Neural cell (in vitro differentiated cells): ENCODE measurements around the gene EDNRA. TPM values are rescaled to one million over a fixed set of nuclear protein-coding genes. Genes with fewer than 3 reads are reported as not detected.

Experiments
- H2AFZ ChIP-seq: fragments of 200-600, 300-800 bp; sonication (generic), shearing (Covaris generic); 2 replicates; pipeline ENCODE4 v1.6.0; 2014; ENCODE audit warnings: low read depth, mild to moderate bottlenecking, antibody characterized with exemption, low read length, moderate library complexity
- H3F3A ChIP-seq: fragments of 200-600 bp; shearing (Covaris generic); 2 replicates; pipeline ENCODE4 v1.6.1; 2016; ENCODE audit warnings: mild to moderate bottlenecking, moderate library complexity, mixed read lengths, antibody characterized with exemption, low read length; ENCODE audit not compliant: insufficient read depth, poor library complexity, severe bottlenecking
- H3K27ac ChIP-seq: fragments of 200-600, 300-800 bp; sonication (generic), shearing (Covaris generic); 2 replicates; pipeline ENCODE4 v1.5.1; 2014; ENCODE audit warnings: mild to moderate bottlenecking, low read length, moderate library complexity
- H3K27me3 ChIP-seq: fragments of 300-800, 200-600 bp; sonication (generic), shearing (Covaris generic); 2 replicates; pipeline ENCODE4 v1.6.0; 2014; ENCODE audit warnings: mild to moderate bottlenecking, low read depth, low read length, moderate library complexity; ENCODE audit not compliant: insufficient read depth
- H3K36me3 ChIP-seq: fragments of 300-800, 200-600 bp; sonication (generic), shearing (Covaris generic); 2 replicates; pipeline ENCODE4 v1.5.1; 2014; ENCODE audit warnings: mild to moderate bottlenecking, antibody characterized with exemption, low read length, moderate library complexity; ENCODE audit not compliant: insufficient read depth
- H3K4me2 ChIP-seq: fragments of 300-800, 200-600 bp; sonication (generic), shearing (Covaris generic); 2 replicates; pipeline ENCODE4 v1.6.0; 2014; ENCODE audit warnings: mild to moderate bottlenecking, low read length
- H3K4me3 ChIP-seq: fragments of 300-800, 200-600 bp; sonication (generic), shearing (Covaris generic); 2 replicates; pipeline ENCODE4 v1.5.1; 2014; ENCODE audit warnings: mild to moderate bottlenecking, low read length, moderate library complexity
- H3K79me2 ChIP-seq: fragments of 200-600 bp; shearing (Covaris generic); replicated peaks from 2 replicates; pipeline ENCODE4 v1.6.0; 2014; ENCODE audit warnings: mild to moderate bottlenecking, low read length, moderate library complexity; ENCODE audit not compliant: insufficient read depth
- H3K9ac ChIP-seq: fragments of 300-800, 200-600 bp; sonication (generic), shearing (Covaris generic); 2 replicates; pipeline ENCODE4 v1.6.1; 2016; ENCODE audit warnings: mild to moderate bottlenecking, low read length, mixed read lengths
- H3K9me2 ChIP-seq: fragments of 200-600 bp; shearing (Covaris generic); 2 replicates; pipeline ENCODE4 v1.6.1; 2016; ENCODE audit warnings: mild to moderate bottlenecking, low read length, mixed read lengths; ENCODE audit not compliant: insufficient read depth
- H3K9me3 ChIP-seq: fragments of 200-600, 300-800 bp; sonication (generic), shearing (Covaris generic); 2 replicates; pipeline ENCODE4 v1.6.1; 2016; ENCODE audit warnings: mild to moderate bottlenecking, mixed run types, low read length, moderate library complexity, mixed read lengths
- H4K20me1 ChIP-seq: fragments of 200-600 bp; shearing (Covaris generic); 2 replicates; pipeline ENCODE4 v1.6.1; 2016; ENCODE audit warnings: mild to moderate bottlenecking, mixed run types; ENCODE audit not compliant: insufficient read depth
- EP300 ChIP-seq: fragments of 450-650 bp; conservative IDR thresholded peaks from 2 replicates; pipeline ENCODE4 v1.6.1; 2014; ENCODE audit warnings: antibody characterized with exemption, mild to moderate bottlenecking, moderate library complexity; ENCODE audit not compliant: poor library complexity, severe bottlenecking
- EZH2 ChIP-seq: fragments of 200-600, 300-800 bp; shearing (Covaris generic), sonication (generic); IDR thresholded peaks from 2 replicates; pipeline ENCODE4 v1.6.1; 2014; ENCODE audit warnings: antibody characterized with exemption, low read length, borderline replicate concordance, mild to moderate bottlenecking; ENCODE audit not compliant: insufficient read depth, poor library complexity, severe bottlenecking
- MXI1 ChIP-seq: fragments of 450-650 bp; conservative IDR thresholded peaks from 2 replicates; pipeline ENCODE4 v1.6.1; 2014; ENCODE audit warnings: antibody characterized with exemption, mild to moderate bottlenecking; ENCODE audit not compliant: poor library complexity, severe bottlenecking
- POLR2AphosphoS5 ChIP-seq: IDR thresholded peaks from 2 replicates; pipeline ENCODE4 v1.6.1; 2012
- RAD21 ChIP-seq: fragments of 450-650 bp; conservative IDR thresholded peaks from 2 replicates; pipeline ENCODE4 v1.6.1; 2014; ENCODE audit warnings: antibody characterized with exemption, mild to moderate bottlenecking, moderate library complexity
- SMC3 ChIP-seq: fragments of 450-650 bp; conservative IDR thresholded peaks from 2 replicates; pipeline ENCODE4 v1.6.1; 2014; ENCODE audit warnings: antibody characterized with exemption, mild to moderate bottlenecking, moderate library complexity; ENCODE audit not compliant: poor library complexity
- TAF1 ChIP-seq: IDR thresholded peaks from 2 replicates; pipeline ENCODE4 v1.6.1; 2012; ENCODE audit warnings: low read depth
- polyA plus RNA-seq: library from polyadenylated mRNA; depleted of rRNA; stranded (reverse); fragments of >200 nt; gene quantifications from 2 replicates; pipeline ENCODE4 v1.2.3, GENCODE V29; 2014
- TF ChIP-seq, protein P1 (sequence below): fragments of 450-650 bp; IDR thresholded peaks from 2 replicates; pipeline ENCODE4 v1.5.1; 2014; ENCODE audit warnings: antibody characterized with exemption, mild to moderate bottlenecking, moderate library complexity; ENCODE audit not compliant: poor library complexity, severe bottlenecking
- TF ChIP-seq, protein P2 (sequence below): IDR thresholded peaks from 2 replicates; pipeline ENCODE4 v1.6.1; 2012; ENCODE audit warnings: borderline replicate concordance

EDNRA gene
- polyA plus RNA-seq, 1 donor from 2014 or later = 0.19 TPM

GRCh38 chr4:147550626-147551246 lies 69.8 kb downstream of the EDNRA start:
- no peaks in the 10 kb centered on the region for H3F3A ChIP-seq
- H3K4me3 ChIP-seq = no peak overlapping the region
- no peak overlapping the region for H3K4me2 ChIP-seq
- H2AFZ ChIP-seq = no peak overlapping the region
- H3K9me3 ChIP-seq = no peaks in the 10 kb centered on the region
- no peaks in the 10 kb centered on the region for H3K79me2 ChIP-seq
- no peak overlapping the region for H3K9ac ChIP-seq
- H3K36me3 ChIP-seq = no peaks in the 10 kb centered on the region
- H4K20me1 ChIP-seq = no peaks in the 10 kb centered on the region
- no peaks in the 10 kb centered on the region for H3K9me2 ChIP-seq
- TF ChIP-seq TAF1 = no peak
- TF ChIP-seq SMC3 = no peak
- TF ChIP-seq, protein P1, sequence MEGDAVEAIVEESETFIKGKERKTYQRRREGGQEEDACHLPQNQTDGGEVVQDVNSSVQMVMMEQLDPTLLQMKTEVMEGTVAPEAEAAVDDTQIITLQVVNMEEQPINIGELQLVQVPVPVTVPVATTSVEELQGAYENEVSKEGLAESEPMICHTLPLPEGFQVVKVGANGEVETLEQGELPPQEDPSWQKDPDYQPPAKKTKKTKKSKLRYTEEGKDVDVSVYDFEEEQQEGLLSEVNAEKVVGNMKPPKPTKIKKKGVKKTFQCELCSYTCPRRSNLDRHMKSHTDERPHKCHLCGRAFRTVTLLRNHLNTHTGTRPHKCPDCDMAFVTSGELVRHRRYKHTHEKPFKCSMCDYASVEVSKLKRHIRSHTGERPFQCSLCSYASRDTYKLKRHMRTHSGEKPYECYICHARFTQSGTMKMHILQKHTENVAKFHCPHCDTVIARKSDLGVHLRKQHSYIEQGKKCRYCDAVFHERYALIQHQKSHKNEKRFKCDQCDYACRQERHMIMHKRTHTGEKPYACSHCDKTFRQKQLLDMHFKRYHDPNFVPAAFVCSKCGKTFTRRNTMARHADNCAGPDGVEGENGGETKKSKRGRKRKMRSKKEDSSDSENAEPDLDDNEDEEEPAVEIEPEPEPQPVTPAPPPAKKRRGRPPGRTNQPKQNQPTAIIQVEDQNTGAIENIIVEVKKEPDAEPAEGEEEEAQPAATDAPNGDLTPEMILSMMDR = no peak
- TF ChIP-seq MXI1 = no peak
- TF ChIP-seq, protein P2, sequence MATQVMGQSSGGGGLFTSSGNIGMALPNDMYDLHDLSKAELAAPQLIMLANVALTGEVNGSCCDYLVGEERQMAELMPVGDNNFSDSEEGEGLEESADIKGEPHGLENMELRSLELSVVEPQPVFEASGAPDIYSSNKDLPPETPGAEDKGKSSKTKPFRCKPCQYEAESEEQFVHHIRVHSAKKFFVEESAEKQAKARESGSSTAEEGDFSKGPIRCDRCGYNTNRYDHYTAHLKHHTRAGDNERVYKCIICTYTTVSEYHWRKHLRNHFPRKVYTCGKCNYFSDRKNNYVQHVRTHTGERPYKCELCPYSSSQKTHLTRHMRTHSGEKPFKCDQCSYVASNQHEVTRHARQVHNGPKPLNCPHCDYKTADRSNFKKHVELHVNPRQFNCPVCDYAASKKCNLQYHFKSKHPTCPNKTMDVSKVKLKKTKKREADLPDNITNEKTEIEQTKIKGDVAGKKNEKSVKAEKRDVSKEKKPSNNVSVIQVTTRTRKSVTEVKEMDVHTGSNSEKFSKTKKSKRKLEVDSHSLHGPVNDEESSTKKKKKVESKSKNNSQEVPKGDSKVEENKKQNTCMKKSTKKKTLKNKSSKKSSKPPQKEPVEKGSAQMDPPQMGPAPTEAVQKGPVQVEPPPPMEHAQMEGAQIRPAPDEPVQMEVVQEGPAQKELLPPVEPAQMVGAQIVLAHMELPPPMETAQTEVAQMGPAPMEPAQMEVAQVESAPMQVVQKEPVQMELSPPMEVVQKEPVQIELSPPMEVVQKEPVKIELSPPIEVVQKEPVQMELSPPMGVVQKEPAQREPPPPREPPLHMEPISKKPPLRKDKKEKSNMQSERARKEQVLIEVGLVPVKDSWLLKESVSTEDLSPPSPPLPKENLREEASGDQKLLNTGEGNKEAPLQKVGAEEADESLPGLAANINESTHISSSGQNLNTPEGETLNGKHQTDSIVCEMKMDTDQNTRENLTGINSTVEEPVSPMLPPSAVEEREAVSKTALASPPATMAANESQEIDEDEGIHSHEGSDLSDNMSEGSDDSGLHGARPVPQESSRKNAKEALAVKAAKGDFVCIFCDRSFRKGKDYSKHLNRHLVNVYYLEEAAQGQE = no peak
- no peaks in the 10 kb centered on the region for H3K27me3 ChIP-seq
- no peak overlapping the region for H3K27ac ChIP-seq

GRCh38 chr4:147560625-147561024 lies 79.7 kb downstream of the EDNRA start:
- Histone ChIP-seq H3K4me3 (no peak overlapping the region), H4K20me1 (no peaks in the 10 kb centered on the region), H3K9ac (no peak overlapping the region), H3K9me2 (no peaks in the 10 kb centered on the region), H3K79me2 (no peaks in the 10 kb centered on the region), H2AFZ (no peak overlapping the region), H3F3A (no peaks in the 10 kb centered on the region), H3K9me3 (no peaks in the 10 kb centered on the region), H3K36me3 (no peaks in the 10 kb centered on the region), H3K27me3 (no peaks in the 10 kb centered on the region), H3K27ac (no peak overlapping the region), H3K4me2 (no peak overlapping the region)
- TF ChIP-seq RAD21 = no peak

DNA sequence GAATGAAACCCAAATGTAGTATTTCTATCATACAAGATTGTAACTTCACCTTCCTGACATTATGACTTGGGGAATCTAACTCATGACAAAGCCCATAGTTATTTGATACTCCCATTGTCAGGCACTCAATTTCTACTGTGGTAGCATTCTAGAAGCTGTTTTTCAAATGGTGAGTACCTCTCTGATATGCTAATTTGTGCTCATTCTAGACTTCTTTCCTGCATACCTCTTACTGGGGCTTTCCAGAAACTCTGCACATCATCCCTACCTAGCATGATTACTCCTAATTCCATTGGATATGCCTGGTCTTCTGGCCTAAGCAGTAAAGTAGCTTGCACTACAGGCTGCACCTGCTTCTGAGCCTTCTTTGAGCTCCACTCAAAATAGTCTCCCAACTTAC lies 85.9 kb downstream of the EDNRA start:
- Histone ChIP-seq H3K9me3 (no peaks in the 10 kb centered on the region), H3K4me2 (no peak overlapping the region), H3K4me3 (no peak overlapping the region), H3K9me2 (no peaks in the 10 kb centered on the region), H3K79me2 (no peaks in the 10 kb centered on the region), H3K36me3 (no peaks in the 10 kb centered on the region), H2AFZ (no peak overlapping the region), H3K9ac (no peak overlapping the region), H3K27ac (no peak overlapping the region), H4K20me1 (no peaks in the 10 kb centered on the region), H3F3A (no peaks in the 10 kb centered on the region), H3K27me3 (no peaks in the 10 kb centered on the region)
- TF ChIP-seq, protein P1 = no peak
- TF ChIP-seq EZH2 (no peak), EP300 (no peak), RAD21 (no peak), POLR2AphosphoS5 (no peak), SMC3 (no peak), TAF1 (no peak), MXI1 (no peak)
- TF ChIP-seq, protein P2 = no peak
